WTC11 (cell line): ENCODE results near the gene RPRD1B.

ENCODE experiments used
- CTCF ChIP-seq: fragments of 200-600 bp; IDR thresholded peaks from 2 replicates; pipeline ENCODE4 v1.8.0; 2022; ENCODE audit warnings: antibody characterized with exemption
- TEAD4 ChIP-seq: sonication (generic); formaldehyde crosslinking; IDR thresholded peaks from 2 replicates; pipeline ENCODE4 v1.8.0; 2022; ENCODE audit warnings: mild to moderate bottlenecking, missing genetic modification reagents
- ZNF317 ChIP-seq: sonication (generic); formaldehyde crosslinking; IDR thresholded peaks from 2 replicates; pipeline ENCODE4 v1.8.1; 2023; ENCODE audit warnings: low read depth, mild to moderate bottlenecking, moderate library complexity, missing genetic modification reagents, borderline replicate concordance
- TF ChIP-seq, protein P1 (sequence below): sonication (generic); formaldehyde crosslinking; IDR thresholded peaks from 2 replicates; pipeline ENCODE4 v1.8.0; 2022; ENCODE audit warnings: mild to moderate bottlenecking, missing genetic modification reagents
- TF ChIP-seq, protein P2 (sequence below): sonication (generic); formaldehyde crosslinking; IDR thresholded peaks from 2 replicates; pipeline ENCODE4 v1.8.0; 2023; ENCODE audit warnings: missing genetic modification reagents
- TF ChIP-seq, protein P3 (sequence below): sonication (generic); formaldehyde crosslinking; IDR thresholded peaks from 2 replicates; pipeline ENCODE4 v1.8.1; 2022; ENCODE audit warnings: low read depth, mild to moderate bottlenecking, moderate library complexity, missing genetic modification reagents, borderline replicate concordance
- TF ChIP-seq, protein P4 (sequence below): fragments of 250-450 bp; sonication (Bioruptor Pico); IDR thresholded peaks from 2 replicates; pipeline ENCODE4 v2.1.2; 2022; ENCODE audit warnings: mild to moderate bottlenecking, moderate library complexity

DNA sequence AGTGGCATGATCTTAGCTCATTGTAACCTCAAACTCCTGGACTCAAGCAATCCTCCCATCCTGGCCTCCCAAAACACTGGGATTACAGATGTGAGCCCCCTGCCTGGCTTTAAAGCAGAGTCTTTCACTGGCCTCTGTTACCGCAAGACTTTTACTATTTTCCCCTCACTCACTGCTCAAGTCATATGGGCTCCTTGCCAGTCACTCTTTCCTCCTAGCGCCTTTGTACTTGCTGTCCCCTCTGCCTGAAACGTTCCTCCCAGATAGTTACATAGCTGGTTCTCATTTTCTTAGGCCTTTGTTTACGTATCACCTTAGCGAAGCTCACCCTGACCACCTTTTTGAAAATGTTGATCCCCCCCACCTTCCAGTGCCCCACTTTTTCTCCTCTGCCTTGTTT is 29.3 kb downstream of the RPRD1B start:
- no peak for TF ChIP-seq TEAD4 (CRISPR knock-in tag)
- TF ChIP-seq CTCF = no peak
- TF ChIP-seq, protein P1, sequence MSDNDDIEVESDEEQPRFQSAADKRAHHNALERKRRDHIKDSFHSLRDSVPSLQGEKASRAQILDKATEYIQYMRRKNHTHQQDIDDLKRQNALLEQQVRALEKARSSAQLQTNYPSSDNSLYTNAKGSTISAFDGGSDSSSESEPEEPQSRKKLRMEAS (CRISPR knock-in tag) = no peak
- no peak for TF ChIP-seq ZNF317 (CRISPR knock-in tag)
- TF ChIP-seq, protein P2, sequence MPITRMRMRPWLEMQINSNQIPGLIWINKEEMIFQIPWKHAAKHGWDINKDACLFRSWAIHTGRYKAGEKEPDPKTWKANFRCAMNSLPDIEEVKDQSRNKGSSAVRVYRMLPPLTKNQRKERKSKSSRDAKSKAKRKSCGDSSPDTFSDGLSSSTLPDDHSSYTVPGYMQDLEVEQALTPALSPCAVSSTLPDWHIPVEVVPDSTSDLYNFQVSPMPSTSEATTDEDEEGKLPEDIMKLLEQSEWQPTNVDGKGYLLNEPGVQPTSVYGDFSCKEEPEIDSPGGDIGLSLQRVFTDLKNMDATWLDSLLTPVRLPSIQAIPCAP = no peak
- TF ChIP-seq, protein P3, sequence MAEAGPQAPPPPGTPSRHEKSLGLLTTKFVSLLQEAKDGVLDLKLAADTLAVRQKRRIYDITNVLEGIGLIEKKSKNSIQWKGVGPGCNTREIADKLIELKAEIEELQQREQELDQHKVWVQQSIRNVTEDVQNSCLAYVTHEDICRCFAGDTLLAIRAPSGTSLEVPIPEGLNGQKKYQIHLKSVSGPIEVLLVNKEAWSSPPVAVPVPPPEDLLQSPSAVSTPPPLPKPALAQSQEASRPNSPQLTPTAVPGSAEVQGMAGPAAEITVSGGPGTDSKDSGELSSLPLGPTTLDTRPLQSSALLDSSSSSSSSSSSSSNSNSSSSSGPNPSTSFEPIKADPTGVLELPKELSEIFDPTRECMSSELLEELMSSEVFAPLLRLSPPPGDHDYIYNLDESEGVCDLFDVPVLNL (CRISPR knock-in tag) = no peak
- TF ChIP-seq, protein P4, sequence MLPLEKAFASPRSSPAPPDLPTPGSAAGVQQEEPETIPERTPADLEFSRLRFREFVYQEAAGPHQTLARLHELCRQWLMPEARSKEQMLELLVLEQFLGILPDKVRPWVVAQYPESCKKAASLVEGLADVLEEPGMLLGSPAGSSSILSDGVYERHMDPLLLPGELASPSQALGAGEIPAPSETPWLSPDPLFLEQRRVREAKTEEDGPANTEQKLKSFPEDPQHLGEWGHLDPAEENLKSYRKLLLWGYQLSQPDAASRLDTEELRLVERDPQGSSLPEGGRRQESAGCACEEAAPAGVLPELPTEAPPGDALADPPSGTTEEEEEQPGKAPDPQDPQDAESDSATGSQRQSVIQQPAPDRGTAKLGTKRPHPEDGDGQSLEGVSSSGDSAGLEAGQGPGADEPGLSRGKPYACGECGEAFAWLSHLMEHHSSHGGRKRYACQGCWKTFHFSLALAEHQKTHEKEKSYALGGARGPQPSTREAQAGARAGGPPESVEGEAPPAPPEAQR (CRISPR knock-in tag) = no peak
